H54 (cell line): ENCODE data around the gene VPREB3.
"Not testable (repeated sequence)": the region's sequence is repeated elsewhere in the genome, so short reads cannot be mapped to it uniquely, and the experiment has no call there.

Experiments used
- DNase-seq: peaks from one replicate; pipeline ENCODE4 v3.0.0; 2011; ENCODE audit warnings: low spot score, mixed read lengths; ENCODE audit not compliant: insufficient read length
- FAIRE-seq: peaks from 3 replicates; lab custom pipeline; 2011; peaks lifted over from hg19 to GRCh38; lab: Jason Lieb, UNC
- POLR2A ChIP-seq: IDR thresholded peaks from 2 replicates; pipeline ENCODE4 v1.6.1; 2011; ENCODE audit warnings: low read depth, mild to moderate bottlenecking, low read length

Gene VPREB3

GRCh38 chr22:23750714-23751440 lies 3.3 kb downstream of the VPREB3 start, which contains the start of gene ZNF70:
Gene ZNF70, minus strand, starts transcription at chr22:23751112. Its CDS starts 5,972 bp downstream, at chr22:23745140.
- FAIRE-seq (no peak), DNase-seq (peak; percentile 81)
- TF ChIP-seq POLR2A: peak; percentile 57

GRCh38 chr22:23750367-23750713 lies 3.9 kb downstream of the VPREB3 start:
- no peak for TF ChIP-seq POLR2A
- no peak for FAIRE-seq

GRCh38 chr22:23749841-23750301 lies 4.4 kb downstream of the VPREB3 start:
- FAIRE-seq (no peak), DNase-seq (no peak)
- TF ChIP-seq POLR2A: no peak

More at GRCh38 chr22:23750367-23750713, 3.9 kb downstream of the VPREB3 start:
- no peak for DNase-seq

- DNase-seq (no peak), FAIRE-seq (no peak)
- no peak for TF ChIP-seq POLR2A
Measured at GRCh38 chr22:23745791-23746190, 8.4 kb downstream of the VPREB3 start.

GRCh38 chr22:23744485-23744884 lies 9.7 kb downstream of the VPREB3 start:
- no peak for TF ChIP-seq POLR2A
- DNase-seq (no peak), FAIRE-seq (no peak)

GRCh38 chr22:23744001-23744400 lies 10.2 kb downstream of the VPREB3 start:
- DNase-seq: no peak
- TF ChIP-seq POLR2A: no peak
- no peak for FAIRE-seq

GRCh38 chr22:23743303-23743705 lies 10.9 kb downstream of the VPREB3 start:
- DNase-seq (no peak), FAIRE-seq (no peak)
- no peak for TF ChIP-seq POLR2A

- no peak for DNase-seq
- TF ChIP-seq POLR2A: no peak
- no peak for FAIRE-seq
Measured at GRCh38 chr22:23742505-23743264, 11.5 kb downstream of the VPREB3 start.

- no peak for DNase-seq
Measured at GRCh38 chr22:23737696-23738095, 16.5 kb downstream of the VPREB3 start.

GRCh38 chr22:23728108-23728507 lies 26.1 kb downstream of the VPREB3 start:
- not testable (repeated sequence) for DNase-seq, FAIRE-seq

More at GRCh38 chr22:23737696-23738095, 16.5 kb downstream of the VPREB3 start:
- TF ChIP-seq POLR2A: no peak
- no peak for FAIRE-seq

GRCh38 chr22:23722724-23723123 lies 31.5 kb downstream of the VPREB3 start:
- DNase-seq (no peak), FAIRE-seq (no peak)
- no peak for TF ChIP-seq POLR2A

GRCh38 chr22:23722160-23722559 lies 32.1 kb downstream of the VPREB3 start:
- FAIRE-seq: no peak
- TF ChIP-seq POLR2A: no peak
- no peak for DNase-seq

GRCh38 chr22:23720855-23721254 lies 33.4 kb downstream of the VPREB3 start:
- TF ChIP-seq POLR2A: no peak
- FAIRE-seq: no peak
- no peak for DNase-seq

GRCh38 chr22:23718371-23719165 lies 35.7 kb downstream of the VPREB3 start:
- no peak for FAIRE-seq
- no peak for DNase-seq
- TF ChIP-seq POLR2A: no peak
